Suprapubic skin (tissue), 3 donors: ENCODE results near the gene CCSER1.

Experiments
- CTCF ChIP-seq, 2 donors: fragments of 200-600 bp in 1 of 2; fragments of 450-650 bp in 1 of 2; sonication (generic) in 1 of 2; IDR thresholded peaks; one replicate each; pipeline ENCODE4 v1.5.1; 2016 to 2019; ENCODE audit warnings: antibody characterized with exemption in 2 of 2, mild to moderate bottlenecking in 1 of 2, moderate library complexity in 1 of 2
- EP300 ChIP-seq: sonication (generic); formaldehyde crosslinking; IDR thresholded peaks from one replicate; pipeline ENCODE4 v1.6.1; 2017; ENCODE audit warnings: antibody characterized with exemption
- POLR2A ChIP-seq, 2 donors: fragments of 450-650 bp; IDR thresholded peaks; one replicate each; pipeline ENCODE4 v1.6.1; 2017; ENCODE audit warnings: antibody characterized with exemption in 2 of 2, mild to moderate bottlenecking in 2 of 2, moderate library complexity in 2 of 2

GRCh38 chr4:90757534-90758060 lies 630.4 kb downstream of the CCSER1 start:
- no peak for TF ChIP-seq CTCF (IDR thresholded peaks at IDR 0.05)
- TF ChIP-seq POLR2A (IDR thresholded peaks at IDR 0.05): no peak
- TF ChIP-seq EP300: no peak
